ENCODE results near the gene KL.

Gene KL

GRCh38 chr13:33016414-33017322 is at the start of gene KL:
Gene KL, plus strand, starts transcription at chr13:33016423. Its CDS starts 18 bp downstream, at chr13:33016441.
- 0 out of 2 replicates have a peak, but pooled peaks have one; percentile 6 for TF ChIP-seq CTCF (conservative IDR thresholded peaks at IDR 0.05)
- H3K27ac ChIP-seq, result no peak within 1 kb of the TSS

GRCh38 chr13:32967584-32968182 is 48.5 kb upstream of the KL start:
- no peak overlapping the region for H3K27ac ChIP-seq
- TF ChIP-seq CTCF (conservative IDR thresholded peaks at IDR 0.05), result no peak

DNA sequence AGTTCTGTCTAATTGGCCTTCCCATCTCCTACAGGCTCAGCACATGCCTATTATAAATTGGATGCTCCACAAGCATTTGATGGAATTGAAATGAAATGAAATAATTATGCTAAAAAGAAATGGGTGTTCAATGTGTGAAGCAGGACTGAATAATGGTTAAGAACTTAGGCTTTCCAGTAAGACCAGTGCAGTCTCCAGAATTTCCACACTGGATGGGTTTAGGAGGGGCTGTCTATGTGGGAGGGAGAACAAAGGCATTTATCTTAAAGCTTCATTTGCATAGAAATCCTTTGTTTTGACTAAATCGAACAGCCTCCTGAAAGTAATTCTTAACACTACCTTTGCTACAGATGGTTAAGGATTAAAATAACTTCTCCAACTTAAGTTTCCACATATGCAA is 47.9 kb upstream of the KL start:
- H3K27ac ChIP-seq, result no peak overlapping the region
- TF ChIP-seq CTCF (conservative IDR thresholded peaks at IDR 0.05), result no peak

DNA sequence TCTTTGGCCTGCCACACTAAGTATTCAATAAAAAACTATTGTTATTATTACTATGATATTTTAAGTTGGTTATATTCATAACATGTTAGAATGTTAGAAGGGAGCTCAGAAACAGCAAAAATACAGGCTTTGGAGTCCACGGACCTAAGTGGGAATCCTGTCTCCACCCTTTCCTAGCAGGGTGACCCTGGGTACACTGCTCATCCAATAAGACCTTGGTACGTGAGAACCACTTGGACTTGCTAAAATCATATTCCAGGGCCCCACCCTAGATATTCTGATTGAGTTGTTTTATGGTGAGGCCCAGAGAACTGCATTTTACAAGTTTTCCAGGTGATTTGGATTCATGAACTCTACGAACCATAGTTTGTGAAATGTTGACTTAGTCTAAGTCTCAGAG is 47.4 kb upstream of the KL start:
- no peak overlapping the region for H3K27ac ChIP-seq
- no peak for TF ChIP-seq CTCF (conservative IDR thresholded peaks at IDR 0.05)

DNA sequence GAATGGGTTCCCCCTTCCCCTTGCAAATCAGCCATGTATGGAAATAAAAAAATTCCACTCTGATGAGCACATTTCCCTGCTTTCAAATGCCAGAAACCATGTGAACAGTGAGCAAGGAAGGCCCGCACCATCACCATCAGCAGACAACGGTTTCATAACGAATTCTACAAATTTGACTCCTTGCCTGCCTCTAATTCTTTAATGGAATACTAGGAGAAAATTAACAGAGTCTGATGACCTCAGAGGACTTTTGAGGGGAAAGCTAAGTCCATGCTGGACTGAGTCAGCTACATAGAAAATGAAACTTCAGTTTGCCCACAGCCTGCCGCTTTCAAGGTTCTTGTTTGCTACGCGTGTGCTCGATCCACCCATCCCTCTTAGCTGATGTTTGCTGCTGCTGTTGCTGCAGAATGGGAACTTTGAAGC is 46.7 kb upstream of the KL start:
- TF ChIP-seq CTCF (conservative IDR thresholded peaks at IDR 0.05), result no peak
- H3K27ac ChIP-seq, result no peak overlapping the region

GRCh38 chr13:32976056-32976805 is 40.0 kb upstream of the KL start:
- no peak overlapping the region for H3K27ac ChIP-seq
- no peak for TF ChIP-seq CTCF (conservative IDR thresholded peaks at IDR 0.05)

DNA sequence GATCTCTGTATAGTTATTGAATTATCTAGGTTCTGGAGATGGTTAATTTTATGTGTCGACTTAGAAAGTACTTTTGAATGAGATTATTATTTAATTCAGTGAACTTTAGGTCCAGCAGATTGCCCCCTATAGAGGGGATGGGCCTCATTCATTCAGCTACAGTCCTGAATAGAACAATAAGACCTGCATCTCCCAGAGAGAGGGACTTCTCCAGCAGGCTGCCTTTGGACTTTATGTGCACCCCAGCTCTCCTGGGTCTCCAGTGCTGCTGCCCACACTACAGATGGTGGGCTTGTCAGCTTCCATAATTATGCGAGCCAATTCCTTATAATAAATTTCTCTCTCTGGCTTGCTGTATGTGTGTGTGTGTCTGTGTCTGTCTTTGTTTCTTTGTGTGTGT is 39.3 kb upstream of the KL start:
- no peak overlapping the region for H3K27ac ChIP-seq
- no peak for TF ChIP-seq CTCF (conservative IDR thresholded peaks at IDR 0.05)

All from VCaP (cell line).